IMR-90 (cell line): ENCODE results near the gene ZBTB48. TPM values are rescaled to one million over a fixed set of nuclear protein-coding genes. Genes with fewer than 3 reads are reported as not detected.

Experiments
- ATAC-seq: fragments of 200-7000 bp; cut with Tn5 transposase; 2 replicates; pipeline ENCODE4 v1.9.1; 2020; ENCODE audit warnings: low read depth, mild to moderate bottlenecking, moderate library complexity
- BruUV-seq: library from RNA; stranded (reverse); fragments of 400-500 nt; replicated peaks from 2 replicates; lab custom pipeline; 2021; lab: Mats Ljungman, UMichigan
- CTCF ChIA-PET: fragments of 300-600 bp; formaldehyde crosslinking; extraction: SDS; loops from one replicate; lab custom pipeline; 2021; ENCODE audit warnings: antibody characterized with exemption; lab: Yijun Ruan, JAX
- POLR2A ChIA-PET: fragments of 300-600 bp; sonication (Branson Sonifier 250); formaldehyde crosslinking; loops from one replicate; lab custom pipeline; 2022; ENCODE audit warnings: antibody characterized with exemption; ENCODE audit not compliant: unreplicated experiment; lab: Charles Lee
- DNase-seq: peaks from one replicate; pipeline ENCODE4 v3.0.0; 2013
- H2AFZ ChIP-seq: replicated peaks from 2 replicates; pipeline ENCODE3; 2013; ENCODE audit warnings: low read length, mild to moderate bottlenecking; ENCODE audit not compliant: poor library complexity
- H2AK5ac ChIP-seq: 2 replicates; pipeline ENCODE4 v1.6.1; 2013; ENCODE audit warnings: low read depth, low read length, inconsistent platforms
- H2AK9ac ChIP-seq: replicated peaks from 2 replicates; pipeline ENCODE3; 2013; ENCODE audit warnings: mild to moderate bottlenecking, low read depth, low read length, moderate library complexity; ENCODE audit not compliant: poor library complexity
- H2BK120ac ChIP-seq: 2 replicates; pipeline ENCODE4 v1.6.1; 2013; ENCODE audit warnings: low read depth, low read length, inconsistent platforms
- H2BK15ac ChIP-seq: 3 replicates; pipeline ENCODE4 v1.6.1; 2013; ENCODE audit warnings: low read depth, low read length, inconsistent platforms
- H2BK20ac ChIP-seq: 2 replicates; pipeline ENCODE4 v1.6.1; 2013; ENCODE audit warnings: low read depth, mild to moderate bottlenecking, inconsistent platforms, low read length, moderate library complexity
- H2BK5ac ChIP-seq: 2 replicates; pipeline ENCODE4 v1.6.1; 2013; ENCODE audit warnings: mild to moderate bottlenecking, low read depth, low read length, inconsistent platforms; ENCODE audit not compliant: poor library complexity, severe bottlenecking
- H3K14ac ChIP-seq: replicated peaks from 2 replicates; pipeline ENCODE4 v1.6.1; 2013; ENCODE audit warnings: low read depth, low read length, inconsistent platforms
- H3K18ac ChIP-seq: 2 replicates; pipeline ENCODE4 v1.6.1; 2013; ENCODE audit warnings: low read depth, low read length, control low read depth
- H3K23ac ChIP-seq: 2 replicates; pipeline ENCODE4 v1.6.1; 2013; ENCODE audit warnings: low read depth, low read length, inconsistent platforms
- H3K27ac ChIP-seq: 2 replicates; pipeline ENCODE4 v1.5.1; 2013; ENCODE audit warnings: mild to moderate bottlenecking, control low read depth, low read length; ENCODE audit not compliant: insufficient read depth
- H3K27me3 ChIP-seq: 2 replicates; pipeline ENCODE4 v1.6.1; 2013; ENCODE audit warnings: low read length; ENCODE audit not compliant: control insufficient read depth, insufficient read depth
- H3K36me3 ChIP-seq: 2 replicates; pipeline ENCODE4 v1.6.1; 2013; ENCODE audit warnings: low read length, mixed read lengths; ENCODE audit not compliant: control insufficient read depth, insufficient read depth
- H3K4ac ChIP-seq: 2 replicates; pipeline ENCODE4 v1.6.1; 2013; ENCODE audit warnings: low read depth, low read length, inconsistent platforms
- H3K4me1 ChIP-seq: 2 replicates; pipeline ENCODE4 v1.6.1; 2013; ENCODE audit warnings: low read length, mixed read lengths; ENCODE audit not compliant: control insufficient read depth, insufficient read depth
- H3K4me2 ChIP-seq: 2 replicates; pipeline ENCODE4 v1.6.1; 2013; ENCODE audit warnings: low read depth, mild to moderate bottlenecking, control low read depth, low read length, moderate library complexity
- H3K4me3 ChIP-seq: 2 replicates; pipeline ENCODE4 v1.5.1; 2013; ENCODE audit warnings: low read depth, mild to moderate bottlenecking, control low read depth, low read length, moderate library complexity; ENCODE audit not compliant: insufficient read depth
- H3K56ac ChIP-seq: 2 replicates; pipeline ENCODE4 v1.6.1; 2013; ENCODE audit warnings: low read length, inconsistent platforms; ENCODE audit not compliant: insufficient read depth; ENCODE audit errors: extremely low read depth
- H3K79me1 ChIP-seq, 2 experiments: 2 replicates each; pipeline ENCODE4 v1.6.1; 2013; ENCODE audit warnings: low read length in 2 of 2, inconsistent platforms in 1 of 2, low read depth in 1 of 2
- H3K9ac ChIP-seq: 2 replicates; pipeline ENCODE4 v1.6.1; 2013; ENCODE audit warnings: low read depth, low read length, control low read depth
- H3K9me1 ChIP-seq: 2 replicates; pipeline ENCODE4 v1.6.1; 2013; ENCODE audit warnings: low read length, inconsistent platforms; ENCODE audit not compliant: insufficient read depth
- H3K9me3 ChIP-seq: 2 replicates; pipeline ENCODE4 v1.6.1; 2013; ENCODE audit warnings: low read length; ENCODE audit not compliant: control insufficient read depth, insufficient read depth
- H4K20me1 ChIP-seq: 2 replicates; pipeline ENCODE4 v1.6.1; 2013; ENCODE audit warnings: low read length, inconsistent platforms; ENCODE audit not compliant: insufficient read depth
- H4K5ac ChIP-seq: 2 replicates; pipeline ENCODE4 v1.6.1; 2013; ENCODE audit warnings: mild to moderate bottlenecking, low read depth, low read length, control low read depth
- H4K8ac ChIP-seq, 2 experiments: 2 replicates each; pipeline ENCODE4 v1.6.1; 2013; ENCODE audit warnings: low read depth in 2 of 2, low read length in 2 of 2, control low read depth in 1 of 2, inconsistent platforms in 1 of 2
- H4K91ac ChIP-seq: 2 replicates; pipeline ENCODE4 v1.6.1; 2013; ENCODE audit warnings: low read depth, low read length, inconsistent platforms; ENCODE audit not compliant: insufficient read depth
- CEBPB ChIP-seq: IDR thresholded peaks from 2 replicates; pipeline ENCODE4 v1.6.1; 2012; ENCODE audit warnings: low read depth, low read length, improper control_type of control experiment
- CHD1 ChIP-seq: IDR thresholded peaks from 2 replicates; pipeline ENCODE4 v1.6.1; 2012; ENCODE audit warnings: low read depth, low read length, improper control_type of control experiment
- ELK1 ChIP-seq: fragments of 150-350 bp; IDR thresholded peaks from 2 replicates; pipeline ENCODE4 v1.6.1; 2016; ENCODE audit warnings: low read depth, mild to moderate bottlenecking, low read length, moderate library complexity, borderline replicate concordance
- FOS ChIP-seq: fragments of 150-350 bp; IDR thresholded peaks from 2 replicates; pipeline ENCODE4 v1.6.1; 2016; ENCODE audit warnings: low read depth, low read length
- MAFK ChIP-seq: IDR thresholded peaks from 2 replicates; pipeline ENCODE4 v1.6.1; 2012; ENCODE audit warnings: low read depth, low read length, improper control_type of control experiment
- MAZ ChIP-seq: IDR thresholded peaks from 2 replicates; pipeline ENCODE4 v1.6.1; 2012; ENCODE audit warnings: low read depth, mild to moderate bottlenecking, low read length, improper control_type of control experiment, moderate library complexity, borderline replicate concordance
- MXI1 ChIP-seq: IDR thresholded peaks from 2 replicates; pipeline ENCODE4 v1.6.1; 2012; ENCODE audit warnings: low read depth, mild to moderate bottlenecking, low read length, moderate library complexity, borderline replicate concordance
- POLR2A ChIP-seq: IDR thresholded peaks from 2 replicates; pipeline ENCODE4 v1.6.1; 2012; ENCODE audit warnings: mild to moderate bottlenecking, low read depth, low read length
- RAD21 ChIP-seq: IDR thresholded peaks from 2 replicates; pipeline ENCODE4 v1.6.1; 2012; ENCODE audit warnings: low read length, improper control_type of control experiment
- RCOR1 ChIP-seq: IDR thresholded peaks from 2 replicates; pipeline ENCODE4 v1.6.1; 2012; ENCODE audit warnings: mild to moderate bottlenecking, low read length, improper control_type of control experiment; ENCODE audit not compliant: insufficient replicate concordance
- RFX5 ChIP-seq: IDR thresholded peaks from 2 replicates; pipeline ENCODE4 v1.8.0; 2012; ENCODE audit warnings: low read depth, mild to moderate bottlenecking, low read length, moderate library complexity
- SMC3 ChIP-seq: fragments of 150-350 bp; IDR thresholded peaks from 2 replicates; pipeline ENCODE4 v1.6.1; 2016; ENCODE audit warnings: low read depth, mild to moderate bottlenecking, antibody characterized with exemption, low read length, moderate library complexity
- USF2 ChIP-seq: fragments of 150-350 bp; IDR thresholded peaks from 2 replicates; pipeline ENCODE4 v1.6.1; 2017; ENCODE audit warnings: mild to moderate bottlenecking, antibody characterized with exemption, low read length, low read depth
- WGBS, 2 experiments: methylation state at CpG; one replicate each; pipeline versions ENCODE4 v1.1.5 to v1.1.7; 2013; ENCODE audit warnings: missing lambda C conversion rate in 2 of 2; ENCODE audit not compliant: insufficient read length in 1 of 2; ENCODE audit errors: extremely low coverage in 2 of 2; 5-methylcytosine and 5-hydroxymethylcytosine counted together
- dilution Hi-C: fragments of 300-500 bp; cut with HindIII; formaldehyde crosslinking; loops from one replicate; pipeline ENCODE4 v1.14.3; 2018; ENCODE audit warnings: low sequenced_read_pairs; ENCODE audit not compliant: unreplicated experiment
- in situ Hi-C: fragments of 300-500 bp; cut with MboI; formaldehyde crosslinking; loops from 3 replicates; pipeline ENCODE4 v1.14.3; 2019; ENCODE audit warnings: low sequenced_read_pairs, inconsistent platforms, mixed read lengths
- intact Hi-C: fragments of 100-400 bp; cut with micrococcal nuclease; formaldehyde crosslinking; loops from 2 replicates; pipeline ENCODE4 v1.10.0; 2022
- polyA plus RNA-seq, 3 experiments: library from polyadenylated mRNA; depleted of rRNA; stranded (reverse); fragments of >200 nt; gene quantifications; 2 replicates each; pipeline ENCODE4 v1.2.3, GENCODE V29; 2012; ENCODE audit warnings: low replicate concordance in 1 of 3
- total RNA-seq: library from RNA; depleted of rRNA; stranded (reverse); fragments of >200 nt; gene quantifications from 2 replicates; pipeline ENCODE4 v1.2.3, GENCODE V29; 2012
- TF ChIP-seq, protein P1 (sequence below): conservative IDR thresholded peaks from 2 replicates; pipeline ENCODE4 v1.5.1; 2012; ENCODE audit warnings: mild to moderate bottlenecking, low read depth, low read length, improper control_type of control experiment

The ZBTB48 gene
- total and polyA plus RNA-seq, 2 of the 4 experiments (the other 2 are of a cell fraction) = 9.3 to 17.5 TPM

DNA sequence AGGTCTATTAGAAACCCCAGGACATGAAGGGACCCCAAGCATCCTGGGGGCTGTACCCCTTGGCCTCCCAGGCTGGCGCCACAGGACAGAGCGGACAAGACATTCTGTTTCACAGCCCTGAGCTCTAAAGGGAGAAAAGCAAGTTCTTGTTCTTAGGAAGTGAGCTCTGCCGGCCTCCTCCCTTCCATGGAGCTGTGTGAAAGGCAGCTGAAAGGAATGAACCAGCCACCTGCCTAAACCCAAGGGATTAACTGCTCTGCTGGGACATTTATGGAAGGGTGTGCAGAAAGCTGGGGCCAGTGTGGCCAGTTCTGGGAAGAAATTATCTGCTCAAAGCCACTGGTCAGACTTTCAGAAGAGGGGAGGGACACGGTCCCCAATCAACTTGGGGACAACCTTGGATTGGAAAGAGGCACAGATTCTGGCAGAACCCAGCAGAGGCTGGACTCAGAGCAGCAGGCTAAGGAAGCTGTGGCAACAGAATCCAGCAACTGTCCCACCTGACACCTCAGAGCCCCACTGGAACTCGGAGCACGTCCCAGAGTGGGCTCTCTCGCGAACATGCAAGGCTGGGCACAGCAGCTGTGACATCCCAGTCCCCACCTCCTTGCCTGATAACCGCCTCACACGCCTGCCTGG is 20.7 kb downstream of the ZBTB48 start:
- Histone ChIP-seq H3K4me1 (peaks cover 14% of the 10 kb centered on the region), H2BK5ac (peak overlapping the region; percentile 60), H3K27me3 (no peaks in the 10 kb centered on the region), H3K14ac (peak overlapping the region; percentile 76), H4K5ac (peak overlapping the region; percentile 5; the same call in 1 of the 2 replicates), H3K4ac (peak overlapping the region; percentile 79), H3K27ac (peak overlapping the region; percentile 58), H3K9ac (peak overlapping the region; percentile 58), H2BK20ac (peak overlapping the region; percentile 21; the same call in 1 of the 2 replicates), H3K79me1 (peaks cover 5 to 66% of the 10 kb centered on the region in 2 experiments; a peak in 3 of 4 replicates), H2BK120ac (peak overlapping the region; percentile 59), H3K9me3 (no peaks in the 10 kb centered on the region), H4K91ac (peak overlapping the region; percentile 61; the same call in 1 of the 2 replicates), H3K36me3 (peaks cover 32% of the 10 kb centered on the region), H2AK9ac (peak overlapping the region; percentile 100), H3K18ac (no peak overlapping the region; the same call in 1 of the 2 replicates), H3K4me2 (peak overlapping the region; percentile 68), H2BK15ac (no peak overlapping the region; the same call in 2 of the 3 replicates), H3K4me3 (peak overlapping the region; percentile 88), H2AFZ (peak overlapping the region; percentile 78), H4K8ac (peak overlapping the region in 1 of 2 experiments; percentile 26; a peak in 1 of 4 replicates), H2AK5ac (peak overlapping the region; percentile 46), H4K20me1 (peaks cover 65% of the 10 kb centered on the region), H3K23ac (peak overlapping the region; percentile 81), H3K56ac (peak overlapping the region; percentile 59), H3K9me1 (peaks cover 13% of the 10 kb centered on the region)
- POLR2A ChIA-PET = no interaction called here
- ATAC-seq (no peak), DNase-seq (peak; percentile 27)
- CTCF ChIA-PET = interaction anchor here (0.6 kb wide), 1 partner anchor 19 kb away, joined by 6 read pairs; no protein-coding TSS in a partner anchor
- intact Hi-C loops = loop anchor here (2.0 kb wide), 1 partner anchor 46 kb away; no protein-coding TSS in a partner anchor
- in situ Hi-C loops = no loop called here
- TSS peak; percentile 12 for BruUV-seq
- WGBS, 2 experiments = 0% methylated on average over 1 of the region's 10 CpGs; no CpG with 5 or more reads in 1 of the 2 experiments
- dilution Hi-C loops = no loop called here
- TF ChIP-seq MXI1 (no peak), CEBPB (no peak), SMC3 (no peak), USF2 (no peak), MAFK (no peak), RCOR1 (no peak), FOS (no peak), MAZ (no peak), CHD1 (no peak), RFX5 (no peak), ELK1 (no peak), POLR2A (no peak), RAD21 (no peak)
- TF ChIP-seq, protein P1, sequence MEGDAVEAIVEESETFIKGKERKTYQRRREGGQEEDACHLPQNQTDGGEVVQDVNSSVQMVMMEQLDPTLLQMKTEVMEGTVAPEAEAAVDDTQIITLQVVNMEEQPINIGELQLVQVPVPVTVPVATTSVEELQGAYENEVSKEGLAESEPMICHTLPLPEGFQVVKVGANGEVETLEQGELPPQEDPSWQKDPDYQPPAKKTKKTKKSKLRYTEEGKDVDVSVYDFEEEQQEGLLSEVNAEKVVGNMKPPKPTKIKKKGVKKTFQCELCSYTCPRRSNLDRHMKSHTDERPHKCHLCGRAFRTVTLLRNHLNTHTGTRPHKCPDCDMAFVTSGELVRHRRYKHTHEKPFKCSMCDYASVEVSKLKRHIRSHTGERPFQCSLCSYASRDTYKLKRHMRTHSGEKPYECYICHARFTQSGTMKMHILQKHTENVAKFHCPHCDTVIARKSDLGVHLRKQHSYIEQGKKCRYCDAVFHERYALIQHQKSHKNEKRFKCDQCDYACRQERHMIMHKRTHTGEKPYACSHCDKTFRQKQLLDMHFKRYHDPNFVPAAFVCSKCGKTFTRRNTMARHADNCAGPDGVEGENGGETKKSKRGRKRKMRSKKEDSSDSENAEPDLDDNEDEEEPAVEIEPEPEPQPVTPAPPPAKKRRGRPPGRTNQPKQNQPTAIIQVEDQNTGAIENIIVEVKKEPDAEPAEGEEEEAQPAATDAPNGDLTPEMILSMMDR = no peak
